Activated CD8-positive, alpha-beta T cell treated with anti-CD3 and anti-CD28 coated beads for 36 hours (primary cell): ENCODE data around the gene INMT. TPM values are rescaled to one million over a fixed set of nuclear protein-coding genes. Genes with fewer than 3 reads are reported as not detected.

ENCODE experiments used
- ATAC-seq: fragments of 200-7000 bp; cut with Tn5 transposase; one replicate; pipeline ENCODE4 v1.10.0; 2021; ENCODE audit warnings: mild to moderate bottlenecking, moderate library complexity
- CTCF ChIA-PET: fragments of 350-600 bp; sonication (Branson Sonifier 250); formaldehyde crosslinking; loops from one replicate; lab custom pipeline; 2021; ENCODE audit warnings: antibody characterized with exemption; lab: Charles Lee
- POLR2A ChIA-PET: fragments of 350-600 bp; sonication (Branson Sonifier 250); formaldehyde crosslinking; loops from one replicate; lab custom pipeline; 2021; ENCODE audit warnings: antibody characterized with exemption; lab: Charles Lee
- DNase-seq: peaks from one replicate; pipeline ENCODE4 v3.0.0-alpha.2; 2020
- H3K27ac Mint-ChIP-seq: one replicate; pipeline ENCODE4 v1.8.0; 2021; ENCODE audit warnings: mild to moderate bottlenecking, mixed read lengths
- H3K27me3 Mint-ChIP-seq: one replicate; pipeline ENCODE4 v1.8.0; 2021; ENCODE audit warnings: mixed read lengths
- H3K36me3 Mint-ChIP-seq: one replicate; pipeline ENCODE4 v1.8.0; 2021; ENCODE audit warnings: low read depth, mixed read lengths
- H3K4me1 Mint-ChIP-seq: one replicate; pipeline ENCODE4 v1.8.0; 2021; ENCODE audit warnings: low read depth, mixed read lengths
- H3K4me3 Mint-ChIP-seq: one replicate; pipeline ENCODE4 v1.8.0; 2021; ENCODE audit warnings: mild to moderate bottlenecking, moderate library complexity, mixed read lengths
- H3K9me3 Mint-ChIP-seq: one replicate; pipeline ENCODE4 v1.8.0; 2021; ENCODE audit warnings: mixed read lengths
- intact Hi-C: fragments of 100-400 bp; cut with micrococcal nuclease; formaldehyde crosslinking; loops from one replicate; pipeline ENCODE4 v1.10.0; 2022
- total RNA-seq, 2 experiments: library from RNA; stranded (reverse); gene quantifications; one replicate each; pipeline ENCODE4 v1.2.3, GENCODE V29; 2021
- TF ChIP-seq, protein P1 (sequence below): fragments of 200-600 bp; IDR thresholded peaks from one replicate; pipeline ENCODE4 v1.8.0; 2022; ENCODE audit warnings: antibody characterized with exemption, mild to moderate bottlenecking

The INMT gene
- total RNA-seq, 2 experiments from 2014 or later: not detected

DNA sequence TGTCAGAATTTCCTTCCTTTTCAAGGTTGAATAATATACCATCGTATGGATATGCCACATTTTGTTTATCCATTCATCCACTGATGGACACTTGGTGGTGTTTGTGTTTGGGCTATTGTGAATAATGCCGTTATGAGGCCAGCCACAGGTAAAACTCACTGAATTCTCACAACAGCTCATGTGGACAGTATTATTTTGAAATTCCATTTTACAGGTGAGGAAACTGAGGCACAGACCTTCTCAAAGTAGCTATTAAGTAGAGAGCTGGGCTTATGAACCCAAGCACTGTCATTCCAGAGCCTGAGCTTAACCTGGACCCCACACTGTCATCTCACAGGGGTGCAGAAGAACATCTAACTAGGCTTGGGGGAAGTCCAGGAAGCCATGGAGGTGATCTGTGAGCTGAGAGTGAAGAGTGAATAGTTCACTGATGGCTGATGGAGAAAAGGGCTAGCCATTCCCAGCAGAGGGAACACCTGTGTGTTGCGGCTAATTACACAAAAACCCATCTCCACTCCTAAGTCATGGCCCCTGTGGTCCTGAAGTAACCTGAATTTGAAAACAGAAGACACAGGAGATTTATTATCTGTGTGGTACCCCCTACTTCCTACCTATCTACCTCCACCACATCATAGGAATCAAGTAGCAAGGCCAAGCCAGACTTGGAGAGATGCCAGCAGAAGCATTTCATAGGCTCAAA is 8.7 kb downstream of the INMT start:
- no peaks in the 10 kb centered on the region for H3K4me1 Mint-ChIP-seq
- peaks cover 6% of the 10 kb centered on the region for H3K27me3 Mint-ChIP-seq
- no peak overlapping the region for H3K4me3 Mint-ChIP-seq
- no peaks in the 10 kb centered on the region for H3K36me3 Mint-ChIP-seq
- DNase-seq: no peak
- no peak overlapping the region for H3K27ac Mint-ChIP-seq
- intact Hi-C loops: no loop called here
- POLR2A ChIA-PET: no interaction called here
- TF ChIP-seq, protein P1, sequence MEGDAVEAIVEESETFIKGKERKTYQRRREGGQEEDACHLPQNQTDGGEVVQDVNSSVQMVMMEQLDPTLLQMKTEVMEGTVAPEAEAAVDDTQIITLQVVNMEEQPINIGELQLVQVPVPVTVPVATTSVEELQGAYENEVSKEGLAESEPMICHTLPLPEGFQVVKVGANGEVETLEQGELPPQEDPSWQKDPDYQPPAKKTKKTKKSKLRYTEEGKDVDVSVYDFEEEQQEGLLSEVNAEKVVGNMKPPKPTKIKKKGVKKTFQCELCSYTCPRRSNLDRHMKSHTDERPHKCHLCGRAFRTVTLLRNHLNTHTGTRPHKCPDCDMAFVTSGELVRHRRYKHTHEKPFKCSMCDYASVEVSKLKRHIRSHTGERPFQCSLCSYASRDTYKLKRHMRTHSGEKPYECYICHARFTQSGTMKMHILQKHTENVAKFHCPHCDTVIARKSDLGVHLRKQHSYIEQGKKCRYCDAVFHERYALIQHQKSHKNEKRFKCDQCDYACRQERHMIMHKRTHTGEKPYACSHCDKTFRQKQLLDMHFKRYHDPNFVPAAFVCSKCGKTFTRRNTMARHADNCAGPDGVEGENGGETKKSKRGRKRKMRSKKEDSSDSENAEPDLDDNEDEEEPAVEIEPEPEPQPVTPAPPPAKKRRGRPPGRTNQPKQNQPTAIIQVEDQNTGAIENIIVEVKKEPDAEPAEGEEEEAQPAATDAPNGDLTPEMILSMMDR: no peak
- no peak for ATAC-seq
- H3K9me3 Mint-ChIP-seq: no peaks in the 10 kb centered on the region
- CTCF ChIA-PET: interaction anchor here (1.4 to 3.2 kb wide), 2 partner anchors 13 to 21 kb away, joined by 4 to 10 read pairs; no protein-coding TSS in a partner anchor

DNA sequence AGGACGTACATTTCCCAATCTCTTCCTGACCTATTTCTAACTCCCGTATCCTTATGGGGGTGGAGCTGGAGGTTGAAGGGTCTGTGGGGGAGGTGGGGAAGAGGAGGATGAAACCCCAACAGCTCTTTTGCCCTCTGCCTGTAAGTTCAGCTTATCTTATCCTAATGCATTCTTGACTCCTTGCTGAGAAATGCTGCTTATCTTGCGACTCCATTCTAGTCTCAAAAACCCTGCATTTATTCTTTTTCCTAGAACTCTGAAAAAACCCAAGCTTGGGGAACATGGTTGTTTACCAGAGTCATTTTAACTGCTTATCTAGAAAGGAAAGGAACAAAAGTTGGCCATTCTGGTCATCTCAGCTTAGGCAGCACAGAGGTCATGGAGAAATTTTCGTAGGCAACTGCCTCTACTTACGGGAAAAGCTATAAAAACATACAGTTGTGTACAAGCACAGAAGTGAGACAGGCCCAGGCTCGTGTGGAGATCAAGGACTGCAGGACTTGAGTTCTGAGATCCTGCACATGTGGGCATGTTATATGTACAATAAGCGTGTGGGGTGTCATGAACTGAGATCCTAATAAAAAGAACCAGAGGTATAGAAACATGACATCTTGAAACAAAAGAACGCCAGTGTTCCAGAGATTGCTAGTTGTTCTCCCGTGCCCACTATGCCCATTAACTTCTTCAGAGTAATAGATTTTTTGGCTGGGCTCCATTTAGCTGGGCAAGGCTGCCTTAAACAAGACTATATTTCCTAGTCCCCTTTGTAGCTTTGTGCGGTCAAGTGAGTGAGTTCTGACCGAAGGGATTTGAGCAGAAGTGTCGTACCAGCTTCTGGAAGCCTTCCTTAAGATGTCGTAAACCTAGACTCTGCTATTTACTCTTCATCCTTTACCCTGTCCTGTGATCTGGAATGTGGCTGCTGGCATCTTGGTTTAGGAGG is 9.6 kb downstream of the INMT start:
- Mint-ChIP-seq H3K9me3 (no peaks in the 10 kb centered on the region), H3K4me3 (no peak overlapping the region), H3K27ac (no peak overlapping the region), H3K36me3 (no peaks in the 10 kb centered on the region), H3K4me1 (no peaks in the 10 kb centered on the region), H3K27me3 (peaks cover 6% of the 10 kb centered on the region)
- ChIA-PET POLR2A (no interaction called here), CTCF (interaction anchor here (1.4 to 3.2 kb wide), 2 partner anchors 14 to 22 kb away, joined by 4 to 10 read pairs; no protein-coding TSS in a partner anchor)
- DNase-seq (no peak), ATAC-seq (no peak)
- intact Hi-C loops: no loop called here
- TF ChIP-seq, protein P1: no peak

DNA sequence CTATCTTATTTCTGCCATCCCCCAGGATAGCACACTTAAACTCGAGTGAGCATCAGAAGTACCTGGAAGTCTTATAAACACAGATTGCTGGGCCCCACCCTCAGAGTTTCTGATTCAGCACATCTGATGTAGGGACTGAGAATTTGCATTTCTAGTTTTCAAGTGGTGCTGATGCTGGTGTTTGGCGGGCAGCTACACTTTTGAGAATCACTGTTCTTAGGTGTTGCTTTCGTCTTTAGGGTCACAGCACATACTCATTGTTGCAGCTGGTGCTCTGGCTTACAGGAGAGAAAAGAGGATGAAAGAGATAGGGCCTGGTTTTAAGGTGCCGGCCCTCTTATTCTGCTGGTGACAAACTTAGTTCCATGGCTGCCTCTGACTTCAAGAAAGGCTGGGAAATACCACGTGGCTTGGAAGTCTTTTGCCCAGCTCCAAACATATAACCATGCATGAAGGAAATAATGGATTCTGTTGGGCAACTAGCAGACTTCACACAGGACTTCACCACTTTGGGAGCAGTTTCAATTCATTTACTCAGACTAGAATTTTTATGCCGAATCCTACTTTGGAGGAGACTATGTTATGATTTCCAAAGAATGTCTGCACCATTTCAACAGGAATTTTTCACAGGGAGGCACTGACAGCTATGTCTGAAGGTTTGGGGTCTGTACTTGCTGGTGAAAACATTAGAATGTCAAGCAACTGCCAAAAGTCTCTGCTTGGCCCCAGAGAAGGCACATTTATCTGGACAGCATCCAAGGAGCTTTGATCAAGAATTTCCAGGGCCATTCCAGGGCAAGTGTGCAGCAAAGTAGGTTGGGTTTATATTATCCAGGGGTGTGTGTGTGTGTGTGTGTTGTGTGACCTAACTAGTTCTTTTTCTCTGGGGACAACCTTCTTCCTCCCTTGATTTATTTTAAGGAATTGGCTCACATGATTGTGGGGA is 12.4 kb downstream of the INMT start:
- ChIA-PET POLR2A (interaction anchor here (1.1 kb wide), 1 partner anchor 310 kb away, joined by 3 read pairs; no protein-coding TSS in a partner anchor), CTCF (interaction anchor here (1.9 to 3.2 kb wide), 3 partner anchors 9 to 24 kb away, joined by 3 to 11 read pairs (median 10); no protein-coding TSS in a partner anchor)
- intact Hi-C loops: no loop called here
- Mint-ChIP-seq H3K36me3 (no peaks in the 10 kb centered on the region), H3K4me1 (no peaks in the 10 kb centered on the region), H3K9me3 (no peaks in the 10 kb centered on the region), H3K4me3 (no peak overlapping the region), H3K27me3 (peaks cover 3% of the 10 kb centered on the region), H3K27ac (no peak overlapping the region)
- ATAC-seq: no peak
- TF ChIP-seq, protein P1: no peak
- DNase-seq: no peak

DNA sequence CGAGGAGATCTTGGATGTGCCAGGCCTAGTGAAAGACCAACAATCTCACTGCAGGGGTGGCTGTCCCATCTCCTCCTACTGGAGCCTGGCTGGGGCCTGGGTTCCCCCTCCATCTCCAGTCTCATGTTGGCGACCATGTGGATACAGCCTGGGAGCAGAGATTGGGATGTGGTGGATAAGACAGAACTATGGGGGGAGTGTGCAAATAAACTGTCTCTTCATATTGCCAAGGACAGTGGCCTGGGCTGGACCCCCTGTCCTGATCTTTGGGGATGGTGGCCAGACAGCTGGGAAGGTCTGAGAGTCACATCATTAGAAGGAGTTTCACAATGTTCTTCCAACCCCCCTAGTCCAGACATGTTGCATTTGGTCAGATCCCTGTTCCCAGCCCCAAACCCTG is 13.5 kb downstream of the INMT start:
- no peak overlapping the region for H3K4me3 Mint-ChIP-seq
- ChIA-PET POLR2A (no interaction called here), CTCF (interaction anchor here (1.9 to 2.7 kb wide), 2 partner anchors 8 to 25 kb away, joined by 3 to 11 read pairs; no protein-coding TSS in a partner anchor)
- no peaks in the 10 kb centered on the region for H3K36me3 Mint-ChIP-seq
- DNase-seq (no peak), ATAC-seq (no peak)
- H3K4me1 Mint-ChIP-seq: no peaks in the 10 kb centered on the region
- no peak overlapping the region for H3K27ac Mint-ChIP-seq
- intact Hi-C loops: no loop called here
- TF ChIP-seq, protein P1: no peak
- no peaks in the 10 kb centered on the region for H3K9me3 Mint-ChIP-seq
- H3K27me3 Mint-ChIP-seq: no peaks in the 10 kb centered on the region
